GF-D8 (cell line): ENCODE measurements around the gene CRAT.

Experiments
- DNase-seq: peaks from one replicate; lab custom pipeline; 2025; lab: John Stamatoyannopoulos, UW

The CRAT gene

DNA sequence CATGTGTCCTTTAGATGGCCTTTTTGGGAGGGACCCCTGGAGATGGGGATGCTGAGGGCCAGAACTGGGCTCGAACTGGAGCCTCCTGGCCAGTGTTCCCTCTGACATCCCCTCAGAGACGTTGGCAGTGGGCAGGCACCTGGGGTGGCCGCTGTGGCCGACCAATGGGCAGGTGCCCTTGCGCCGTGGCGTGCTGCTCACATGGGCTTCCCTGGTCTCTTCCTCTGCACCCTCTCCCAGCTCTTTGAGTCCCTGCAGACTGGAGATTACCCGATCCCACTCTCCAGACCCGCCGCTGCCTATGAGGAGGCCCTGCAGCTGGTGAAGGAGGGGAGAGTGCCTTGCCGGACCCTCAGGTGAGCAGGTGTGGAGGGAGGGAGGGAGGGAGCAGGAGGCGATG lies 49.6 kb downstream of the CRAT start:
- no peak for DNase-seq

GRCh38 chr9:129059796-129060785 lies 50.5 kb downstream of the CRAT start:
- DNase-seq, result no peak

DNA sequence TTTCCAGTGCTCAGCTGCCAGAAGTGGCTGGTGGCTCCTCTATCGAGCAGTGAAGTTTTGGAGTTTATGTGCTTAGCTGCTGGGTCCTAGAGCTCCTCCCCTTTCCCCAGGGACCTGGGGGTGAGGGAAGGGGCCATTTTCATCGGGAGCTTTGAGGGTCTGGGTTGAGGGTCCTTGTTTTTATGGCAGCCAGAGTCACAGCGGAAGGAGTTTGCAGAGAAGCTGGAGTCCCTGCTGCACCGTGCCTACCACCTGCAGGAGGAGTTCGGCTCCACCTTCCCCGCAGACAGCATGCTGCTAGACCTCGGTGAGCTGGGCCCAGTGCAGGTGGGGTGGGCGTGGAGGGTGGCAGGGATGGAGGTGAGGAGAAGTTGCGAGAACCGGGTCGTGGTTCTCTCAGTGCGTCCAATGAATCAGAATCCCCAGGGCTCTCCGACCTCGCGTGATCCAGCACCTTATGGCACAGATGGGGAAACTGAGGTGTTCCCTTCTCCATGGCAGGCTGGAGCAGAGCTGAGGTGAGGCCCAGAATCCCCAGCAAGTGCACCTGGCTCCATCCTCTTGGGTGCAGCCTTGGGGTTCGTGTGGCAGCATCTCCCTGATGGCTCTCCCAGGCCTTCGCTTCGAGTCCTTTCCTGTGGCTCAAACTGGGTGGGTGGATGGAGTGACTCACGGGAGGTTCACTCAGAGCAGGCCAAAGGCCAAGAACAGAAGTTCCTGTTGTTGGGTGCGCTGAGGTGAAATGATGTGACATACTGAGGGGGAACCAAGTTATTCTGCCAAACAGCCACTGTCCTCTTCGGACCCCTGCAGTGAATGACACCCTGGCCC lies 51.4 kb downstream of the CRAT start:
- no peak for DNase-seq

DNA sequence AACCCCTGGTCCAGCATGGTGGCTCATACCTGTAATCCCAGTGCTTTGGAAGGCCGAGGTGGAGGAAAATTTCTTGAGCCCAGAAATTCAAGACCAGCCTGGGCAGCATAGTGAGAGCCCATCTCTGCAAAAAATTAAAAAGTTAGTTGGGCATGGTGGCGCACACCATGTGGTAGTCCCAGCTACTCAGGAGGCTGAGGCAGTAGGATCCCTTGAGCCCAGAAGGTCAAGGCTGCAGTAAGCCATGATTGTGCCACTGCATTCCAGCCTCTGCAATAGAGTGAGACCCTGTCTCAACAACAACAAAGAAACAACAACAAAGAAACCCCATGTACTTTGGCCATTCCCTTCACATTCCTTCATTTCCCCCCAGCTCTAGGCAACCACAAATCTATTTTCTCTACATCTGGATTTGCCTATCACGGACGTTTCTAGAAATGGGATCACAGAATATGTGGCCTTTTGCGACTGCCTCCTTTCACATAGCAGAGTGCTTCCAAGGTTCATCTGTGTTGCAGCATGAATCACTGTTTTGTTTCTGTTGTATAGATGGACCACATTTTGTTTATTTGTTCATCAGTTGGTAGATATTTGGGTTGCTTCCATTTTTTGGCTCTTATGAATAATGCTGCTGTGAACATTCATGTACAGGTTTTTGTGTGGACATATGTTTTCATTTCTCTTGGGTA lies 56.3 kb downstream of the CRAT start:
- DNase-seq, result no peak

DNA sequence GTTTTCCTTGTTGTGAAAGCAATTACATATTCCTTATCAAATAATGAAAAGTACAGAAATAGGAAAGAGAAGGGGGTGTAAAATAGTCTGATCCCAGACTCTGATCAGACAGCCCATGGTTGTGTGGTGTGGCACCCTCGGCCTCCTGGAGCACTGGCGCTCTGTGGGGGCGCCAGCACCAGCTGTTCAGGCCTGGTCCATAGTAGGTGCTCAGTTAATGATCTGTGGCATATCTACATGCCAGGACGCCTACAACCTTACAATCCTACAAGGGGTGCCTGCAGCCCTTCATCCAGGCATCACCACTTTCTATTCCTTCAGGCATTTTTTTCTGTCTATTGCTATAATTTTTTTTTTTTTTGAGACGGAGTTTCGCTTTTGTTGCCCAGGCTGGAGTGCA lies 57.6 kb downstream of the CRAT start:
- DNase-seq, result no peak

- no peak for DNase-seq
Observed at GRCh38 chr9:129052592-129052991, 58.0 kb downstream of the CRAT start.
